ENCODE measurements around the gene DEFB125. TPM values are rescaled to one million over a fixed set of nuclear protein-coding genes. Genes with fewer than 3 reads are reported as not detected.

DEFB125 gene, protein sequence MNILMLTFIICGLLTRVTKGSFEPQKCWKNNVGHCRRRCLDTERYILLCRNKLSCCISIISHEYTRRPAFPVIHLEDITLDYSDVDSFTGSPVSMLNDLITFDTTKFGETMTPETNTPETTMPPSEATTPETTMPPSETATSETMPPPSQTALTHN
- total RNA-seq: not detected
- polyA plus RNA-seq (ENCODE audit: insufficient read depth, low read depth, low replicate concordance): not detected
- long read RNA-seq, donor 1: 0 reads
- long read RNA-seq, donor 2: 0 reads
- long read RNA-seq, donor 3: 0 reads
- long read RNA-seq, donor 4: 0 reads
- long read RNA-seq, donor 5: 0 reads
- long read RNA-seq, donor 6: 0 reads
- long read RNA-seq, donor 7: 0 reads
- long read RNA-seq, donor 8: 0 reads
- long read RNA-seq, donor 9: 0 reads
- long read RNA-seq, donor 10: 0 reads

DNA sequence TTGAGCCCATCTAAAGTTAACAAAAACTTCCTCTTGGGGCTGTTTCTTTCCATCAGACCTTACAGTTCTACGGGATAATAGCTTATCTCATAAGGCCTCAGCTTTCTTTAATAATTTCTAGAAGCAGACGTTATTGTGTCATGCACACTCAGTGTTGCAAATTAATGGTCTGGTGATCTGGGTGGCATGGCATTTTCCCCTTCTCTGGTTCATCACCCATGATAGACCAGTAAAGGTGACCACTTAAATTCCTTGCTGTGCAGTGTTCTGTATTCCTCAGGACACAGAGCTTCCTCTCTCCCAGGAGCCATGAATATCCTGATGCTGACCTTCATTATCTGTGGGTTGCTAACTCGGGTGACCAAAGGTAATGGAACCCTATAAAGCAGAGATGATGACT, at the start of gene DEFB125:
DEFB125 (plus strand) TSS at position 272 of the 400 bp plus-strand sequence; CDS start at position 310, 38 bp downstream.
- FAIRE-seq: no peak
- no peaks in the 10 kb centered on the region for H3K27me3 ChIP-seq (ENCODE audit: control insufficient read depth, insufficient read depth, low read length)
- DNase-seq: no peak
- intact Hi-C loops (cut with DNase I): no loop called here
- TF ChIP-seq, protein P1, sequence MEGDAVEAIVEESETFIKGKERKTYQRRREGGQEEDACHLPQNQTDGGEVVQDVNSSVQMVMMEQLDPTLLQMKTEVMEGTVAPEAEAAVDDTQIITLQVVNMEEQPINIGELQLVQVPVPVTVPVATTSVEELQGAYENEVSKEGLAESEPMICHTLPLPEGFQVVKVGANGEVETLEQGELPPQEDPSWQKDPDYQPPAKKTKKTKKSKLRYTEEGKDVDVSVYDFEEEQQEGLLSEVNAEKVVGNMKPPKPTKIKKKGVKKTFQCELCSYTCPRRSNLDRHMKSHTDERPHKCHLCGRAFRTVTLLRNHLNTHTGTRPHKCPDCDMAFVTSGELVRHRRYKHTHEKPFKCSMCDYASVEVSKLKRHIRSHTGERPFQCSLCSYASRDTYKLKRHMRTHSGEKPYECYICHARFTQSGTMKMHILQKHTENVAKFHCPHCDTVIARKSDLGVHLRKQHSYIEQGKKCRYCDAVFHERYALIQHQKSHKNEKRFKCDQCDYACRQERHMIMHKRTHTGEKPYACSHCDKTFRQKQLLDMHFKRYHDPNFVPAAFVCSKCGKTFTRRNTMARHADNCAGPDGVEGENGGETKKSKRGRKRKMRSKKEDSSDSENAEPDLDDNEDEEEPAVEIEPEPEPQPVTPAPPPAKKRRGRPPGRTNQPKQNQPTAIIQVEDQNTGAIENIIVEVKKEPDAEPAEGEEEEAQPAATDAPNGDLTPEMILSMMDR (IDR thresholded peaks at IDR 0.05; ENCODE audit: borderline replicate concordance, extremely low read depth, insufficient read depth): no peak
- no peak within 1 kb of the TSS for H3K4me3 ChIP-seq (ENCODE audit: low read length in 3 of 3)
- no peak within 1 kb of the TSS for H3K9ac ChIP-seq (ENCODE audit: low read length in 3 of 3)
- H3K36me3 ChIP-seq (ENCODE audit: control insufficient read depth in 2 of 3, insufficient read depth in 3 of 3, low read length in 3 of 3): no peaks in the 10 kb centered on the region
- no peak within 1 kb of the TSS for H3K27ac ChIP-seq (ENCODE audit: low read depth in 2 of 2, low read length in 2 of 2)
- no peaks in the 10 kb centered on the region for H3K9me3 ChIP-seq (ENCODE audit: control insufficient read depth in 2 of 3, insufficient read depth in 1 of 3, low read length in 3 of 3)
- no peaks in the 10 kb centered on the region for H3K4me1 ChIP-seq (ENCODE audit: control insufficient read depth in 2 of 3, insufficient read depth in 2 of 3, low read depth in 1 of 3, low read length in 3 of 3)

DNA sequence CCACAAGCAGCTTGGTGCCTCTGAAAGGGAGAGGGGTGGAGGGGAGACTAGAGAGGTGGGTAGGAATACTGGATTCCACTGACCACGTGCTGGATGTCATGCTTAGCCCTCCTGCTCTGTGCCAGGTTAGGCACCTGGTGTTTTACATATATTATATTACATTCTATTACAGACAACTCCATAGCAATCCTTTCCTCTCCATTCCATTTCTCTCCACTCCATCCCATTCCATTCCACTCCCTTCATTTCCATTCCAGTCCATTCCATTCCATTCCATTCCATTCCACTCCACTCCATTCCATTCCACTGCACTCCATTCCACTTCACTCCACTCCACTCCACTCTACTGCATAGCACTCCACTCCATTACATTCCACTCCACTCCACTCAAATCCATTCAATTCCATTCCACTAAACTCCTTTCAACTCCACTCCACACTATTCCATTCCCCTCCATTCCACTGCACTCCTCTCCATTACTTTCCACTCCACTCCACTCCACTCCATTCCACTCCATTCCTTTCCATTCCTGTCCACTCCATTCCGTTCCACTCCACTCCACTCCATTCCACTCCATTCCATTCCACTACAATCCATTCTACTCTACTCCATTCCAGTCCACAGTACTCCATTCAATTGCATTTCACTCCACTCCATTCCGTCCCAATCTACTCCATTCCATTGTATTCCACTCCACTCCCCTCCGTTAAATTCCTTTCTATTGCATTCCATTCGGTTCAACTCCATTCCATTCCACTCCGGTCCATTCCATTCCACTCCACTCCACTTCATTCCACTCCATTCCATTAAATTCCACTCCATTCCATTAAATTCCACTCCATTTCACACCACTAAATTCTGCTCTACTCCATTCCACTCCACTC, 27.2 kb upstream of the DEFB125 start:
- H3K9me3 ChIP-seq (ENCODE audit: control insufficient read depth in 2 of 3, insufficient read depth in 1 of 3, low read length in 3 of 3): peaks cover 0 to 26% (median 17%) of the 10 kb centered on the region in 3 donors
- DNase-seq (peak in 2 of 5 donors; percentile 1 to 3), FAIRE-seq (no peak)
- H3K27me3 ChIP-seq (ENCODE audit: control insufficient read depth, insufficient read depth, low read length): no peaks in the 10 kb centered on the region
- no peak overlapping the region for H3K9ac ChIP-seq (ENCODE audit: low read length in 3 of 3)
- no peak overlapping the region for H3K4me3 ChIP-seq (ENCODE audit: low read length in 3 of 3)
- intact Hi-C loops (cut with DNase I): no loop called here
- H3K4me1 ChIP-seq (ENCODE audit: control insufficient read depth in 2 of 3, insufficient read depth in 2 of 3, low read depth in 1 of 3, low read length in 3 of 3): no peaks in the 10 kb centered on the region
- no peaks in the 10 kb centered on the region for H3K36me3 ChIP-seq (ENCODE audit: control insufficient read depth in 2 of 3, insufficient read depth in 3 of 3, low read length in 3 of 3)
- TF ChIP-seq, protein P1 (IDR thresholded peaks at IDR 0.05; ENCODE audit: borderline replicate concordance, extremely low read depth, insufficient read depth): no peak
- H3K27ac ChIP-seq (ENCODE audit: low read depth in 2 of 2, low read length in 2 of 2): no peak overlapping the region

DNA sequence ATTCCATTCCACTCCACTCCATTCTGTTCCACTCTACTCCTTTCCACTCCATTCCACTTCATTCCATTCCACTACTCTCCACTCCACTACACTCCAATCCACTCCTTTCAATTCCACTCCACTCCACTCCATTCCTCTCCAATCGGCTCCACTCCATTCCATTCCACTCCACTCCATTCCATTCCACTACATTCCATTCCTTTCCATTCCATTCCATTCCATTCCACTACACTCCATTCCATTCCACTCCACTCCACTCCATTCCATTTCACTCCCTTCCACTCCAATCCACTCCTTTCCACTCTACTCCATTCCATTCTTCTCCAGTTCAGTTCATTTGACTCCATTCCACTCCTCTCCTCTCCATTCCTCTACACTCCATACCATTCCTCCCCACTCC, 26.2 kb upstream of the DEFB125 start:
- H3K4me3 ChIP-seq (ENCODE audit: low read length in 3 of 3): no peak overlapping the region
- FAIRE-seq (no peak), DNase-seq (no peak)
- H3K27ac ChIP-seq (ENCODE audit: low read depth in 2 of 2, low read length in 2 of 2): no peak overlapping the region
- intact Hi-C loops (cut with DNase I): no loop called here
- no peaks in the 10 kb centered on the region for H3K4me1 ChIP-seq (ENCODE audit: control insufficient read depth in 2 of 3, insufficient read depth in 2 of 3, low read depth in 1 of 3, low read length in 3 of 3)
- H3K36me3 ChIP-seq (ENCODE audit: control insufficient read depth in 2 of 3, insufficient read depth in 3 of 3, low read length in 3 of 3): no peaks in the 10 kb centered on the region
- no peak overlapping the region for H3K9ac ChIP-seq (ENCODE audit: low read length in 3 of 3)
- TF ChIP-seq, protein P1 (IDR thresholded peaks at IDR 0.05; ENCODE audit: borderline replicate concordance, extremely low read depth, insufficient read depth): no peak
- H3K9me3 ChIP-seq (ENCODE audit: control insufficient read depth in 2 of 3, insufficient read depth in 1 of 3, low read length in 3 of 3): peaks cover 0 to 33% (median 17%) of the 10 kb centered on the region in 3 donors
- H3K27me3 ChIP-seq (ENCODE audit: control insufficient read depth, insufficient read depth, low read length): no peaks in the 10 kb centered on the region

Data from kidney (tissue), 22 donors.